IPS-18c (cell line): ENCODE data around the gene SMIM20.
A peak's percentile ranks its signal among the peaks of the same experiment; 100 is the strongest.
"Not testable (repeated sequence)": the region's sequence is repeated elsewhere in the genome, so short reads cannot be mapped to it uniquely, and the experiment has no call there.

Source experiments
- H3K4me3 ChIP-seq: 2 replicates; pipeline ENCODE4 v1.7.0; 2013; ENCODE audit warnings: low read depth, mild to moderate bottlenecking, low read length, moderate library complexity; ENCODE audit not compliant: insufficient read depth
- H3K9me3 ChIP-seq: one replicate; pipeline ENCODE4 v1.6.1; 2013; ENCODE audit warnings: mild to moderate bottlenecking, low read length, moderate library complexity; ENCODE audit not compliant: control insufficient read depth, insufficient read depth

SMIM20 gene

DNA sequence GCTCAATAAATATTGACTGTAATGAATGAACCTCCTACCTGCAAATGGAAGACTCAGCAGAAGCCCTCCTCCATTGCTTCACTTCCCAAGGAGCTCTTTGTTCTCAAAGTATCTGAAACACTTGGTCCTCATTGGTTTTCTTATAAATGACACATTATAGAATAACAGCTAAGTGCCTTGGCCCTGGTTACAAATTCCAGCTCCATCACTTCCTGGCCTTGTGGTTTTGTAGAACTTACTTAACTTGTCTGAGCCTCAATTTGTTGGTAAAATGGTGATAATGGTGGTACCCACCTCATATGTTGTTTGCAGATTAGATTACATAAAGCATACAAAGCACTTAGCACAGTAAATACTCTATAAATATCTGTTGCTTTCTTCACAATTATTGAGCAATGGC, 25.2 kb upstream of the SMIM20 start:
- no peak overlapping the region for H3K4me3 ChIP-seq

DNA sequence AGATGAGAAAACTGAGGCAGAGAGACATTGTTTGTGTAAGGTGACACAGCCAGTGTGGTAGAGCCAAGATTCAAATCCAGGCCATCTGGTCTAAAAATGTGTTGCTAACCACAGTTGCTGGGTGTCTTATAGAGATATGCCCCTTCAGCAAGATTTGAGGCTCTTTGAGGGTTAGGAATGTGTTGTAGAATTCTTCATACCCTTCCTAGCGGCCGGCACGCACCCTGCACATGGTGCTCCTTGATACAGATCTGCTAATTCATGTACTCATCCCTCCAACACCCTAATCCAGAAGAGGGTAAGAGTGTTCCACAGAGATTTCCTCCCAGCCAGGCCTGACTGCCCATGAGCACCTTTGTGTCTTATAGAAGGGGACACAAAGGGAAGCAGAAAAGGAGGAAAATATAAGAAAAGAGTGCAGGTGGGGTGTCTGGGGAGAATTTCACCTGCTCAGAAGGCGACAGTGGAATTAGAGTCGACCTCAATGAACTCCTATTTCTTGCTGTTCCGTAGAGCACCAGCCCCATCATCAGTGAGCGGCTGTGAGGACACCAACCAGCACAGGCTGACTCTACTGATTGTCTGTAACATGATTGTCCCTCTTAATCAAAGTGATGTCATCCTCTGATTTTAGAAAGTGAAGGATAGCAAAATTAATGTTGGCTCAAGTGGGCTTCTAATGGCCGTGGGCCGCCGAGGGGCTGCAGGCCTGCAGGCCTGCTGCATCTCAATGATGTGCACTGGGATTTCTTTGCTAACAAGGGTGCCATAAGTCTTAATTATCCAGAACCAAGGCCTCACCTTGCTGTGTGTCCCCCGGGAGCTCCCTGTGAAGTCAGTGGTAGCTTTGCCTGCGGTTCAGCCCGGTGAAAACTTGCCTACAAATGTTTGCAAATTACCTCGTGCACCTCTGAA, 24.2 kb upstream of the SMIM20 start:
- Histone ChIP-seq H3K4me3 (no peak overlapping the region), H3K9me3 (no peaks in the 10 kb centered on the region)

More for the DNA sequence above, 25.2 kb upstream of the SMIM20 start:
- no peaks in the 10 kb centered on the region for H3K9me3 ChIP-seq

DNA sequence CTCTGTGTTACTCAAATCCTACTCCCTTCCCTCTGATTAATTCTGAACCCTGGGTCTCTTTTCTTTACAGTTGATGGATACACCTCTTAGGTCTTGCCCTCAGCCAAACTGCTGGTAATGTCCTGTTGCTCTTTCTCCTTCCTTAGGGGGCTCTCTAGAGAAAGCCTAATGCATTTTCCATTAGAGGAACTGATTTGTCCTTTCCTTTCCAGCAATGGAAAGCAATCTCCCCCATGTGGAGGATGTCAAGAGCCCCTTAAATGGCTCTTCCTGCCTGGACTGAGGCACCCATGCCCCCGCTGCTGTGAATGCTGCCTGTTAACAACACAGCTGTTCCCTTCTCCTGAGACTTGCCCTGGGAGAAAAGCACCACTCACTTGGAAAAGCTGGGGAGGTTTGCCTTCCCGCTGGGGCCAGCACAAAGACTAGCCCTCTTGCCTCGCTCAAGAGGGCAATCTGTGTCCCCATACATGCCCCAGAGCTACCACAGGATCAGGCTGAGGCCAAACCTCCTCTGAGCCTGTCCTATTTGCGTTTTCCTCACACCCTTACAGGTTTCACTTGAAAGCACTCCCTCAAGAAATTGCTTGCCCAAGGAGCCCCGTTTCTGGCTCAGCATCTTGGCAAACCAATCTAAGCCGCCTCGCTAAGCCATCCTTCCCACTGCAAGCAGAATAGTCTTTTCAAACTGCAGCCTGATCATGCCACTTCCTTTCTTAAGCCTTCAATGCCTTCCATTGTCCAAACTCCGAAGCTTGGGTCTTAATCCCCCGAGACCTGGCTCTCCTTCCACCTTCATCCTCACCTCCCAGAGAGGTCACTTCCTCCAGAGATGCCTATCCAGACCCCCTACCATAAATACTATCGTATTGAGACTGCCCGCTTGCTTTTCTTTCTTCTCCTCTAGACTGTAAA, 23.2 kb upstream of the SMIM20 start:
- no peak overlapping the region for H3K4me3 ChIP-seq
- no peaks in the 10 kb centered on the region for H3K9me3 ChIP-seq

DNA sequence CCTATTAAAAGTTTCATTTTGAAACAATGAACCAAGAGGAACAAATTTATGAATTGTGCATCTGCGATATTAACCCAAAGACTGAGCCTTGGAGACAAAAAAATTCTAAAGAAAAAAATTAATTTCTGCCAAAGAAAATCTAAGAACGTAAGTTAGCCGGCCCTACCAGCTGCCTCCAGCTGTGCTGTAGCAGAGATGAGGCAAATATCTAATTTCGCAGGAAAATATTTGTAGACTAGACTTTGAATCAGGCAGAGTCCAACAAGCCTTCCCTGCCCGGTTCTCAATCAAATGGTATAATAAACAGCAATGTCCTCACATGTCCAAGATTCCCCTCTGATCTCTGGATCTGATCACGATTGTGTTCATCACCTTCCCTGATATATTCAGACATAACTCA, 21.2 kb upstream of the SMIM20 start:
- H3K4me3 ChIP-seq = no peak overlapping the region

DNA sequence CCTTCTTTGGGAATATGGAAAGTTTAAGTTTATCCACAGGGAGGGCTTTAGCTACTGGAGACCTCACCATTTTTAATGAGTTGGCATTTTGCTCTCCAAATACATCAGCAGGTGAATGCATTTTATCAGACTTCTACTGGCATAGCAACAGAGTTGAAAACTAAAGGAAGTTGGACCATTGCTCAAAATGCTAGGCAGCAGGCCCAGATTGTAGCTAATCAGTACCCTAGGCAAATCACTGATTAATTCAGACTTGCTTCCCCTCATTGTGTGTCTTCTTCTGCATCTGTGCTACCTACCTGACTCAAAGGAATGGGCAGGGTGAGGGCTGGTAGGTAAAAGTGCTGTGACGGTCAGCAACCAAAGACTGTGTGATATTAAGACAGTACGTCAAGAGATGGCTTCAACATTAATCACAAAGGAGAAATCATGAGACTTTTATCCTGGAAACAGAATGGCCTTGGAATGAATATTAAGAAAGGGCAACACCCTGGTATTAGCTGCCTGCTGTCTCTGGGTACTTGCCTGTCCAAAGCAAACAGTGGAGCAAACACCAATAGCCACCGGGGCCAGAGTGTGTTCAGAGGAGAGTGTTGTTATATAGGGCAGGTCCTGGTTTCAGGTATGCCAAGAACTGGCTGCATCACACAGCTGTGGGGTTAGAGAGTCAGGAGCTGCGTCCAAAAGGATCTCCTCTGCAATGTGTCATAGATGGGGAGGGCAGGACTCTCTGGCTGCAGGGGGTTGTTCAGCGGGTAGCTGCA, 17.1 kb upstream of the SMIM20 start:
- no peaks in the 10 kb centered on the region for H3K9me3 ChIP-seq
- H3K4me3 ChIP-seq = no peak overlapping the region

More for the DNA sequence above, 21.2 kb upstream of the SMIM20 start:
- no peaks in the 10 kb centered on the region for H3K9me3 ChIP-seq

DNA sequence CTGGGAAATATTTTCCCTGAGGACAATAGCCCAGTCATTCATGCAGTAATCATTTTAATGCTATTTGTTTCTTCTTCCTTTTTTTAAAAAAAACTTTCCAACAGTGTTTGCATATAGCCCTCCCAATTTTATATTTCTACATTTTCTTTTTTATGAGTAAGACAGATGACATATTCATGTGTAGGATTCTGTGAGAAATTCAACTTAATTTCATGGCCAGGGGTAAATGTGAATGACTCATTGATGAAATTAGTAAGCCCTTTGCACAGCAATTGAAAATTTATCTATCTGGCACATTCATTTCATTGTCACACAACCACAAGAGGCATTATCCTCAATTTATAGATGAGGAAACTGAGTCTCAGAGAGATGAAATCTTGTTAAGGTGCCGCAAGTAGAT, 13.7 kb upstream of the SMIM20 start:
- no peaks in the 10 kb centered on the region for H3K9me3 ChIP-seq
- H3K4me3 ChIP-seq = no peak overlapping the region

DNA sequence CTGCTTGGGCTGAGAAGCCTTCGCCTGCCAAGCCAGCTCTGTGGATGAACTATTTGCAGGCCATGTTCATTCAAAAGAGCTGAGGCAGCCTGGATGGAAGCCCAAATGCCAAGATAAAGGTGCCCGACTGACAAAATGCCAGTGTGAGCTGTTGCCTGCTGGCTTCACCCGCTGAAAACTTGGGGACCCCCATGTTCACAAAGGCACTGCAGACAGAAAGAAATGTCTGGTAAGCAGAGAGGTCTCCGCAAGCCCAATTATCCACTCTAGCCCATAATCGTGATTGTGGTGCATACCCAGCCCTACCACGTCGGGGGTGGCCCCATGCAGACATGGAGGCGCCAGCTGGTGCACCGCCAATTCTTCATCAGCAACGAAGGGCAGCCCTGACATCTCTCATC, 13.0 kb upstream of the SMIM20 start:
- H3K9me3 ChIP-seq = no peaks in the 10 kb centered on the region

DNA sequence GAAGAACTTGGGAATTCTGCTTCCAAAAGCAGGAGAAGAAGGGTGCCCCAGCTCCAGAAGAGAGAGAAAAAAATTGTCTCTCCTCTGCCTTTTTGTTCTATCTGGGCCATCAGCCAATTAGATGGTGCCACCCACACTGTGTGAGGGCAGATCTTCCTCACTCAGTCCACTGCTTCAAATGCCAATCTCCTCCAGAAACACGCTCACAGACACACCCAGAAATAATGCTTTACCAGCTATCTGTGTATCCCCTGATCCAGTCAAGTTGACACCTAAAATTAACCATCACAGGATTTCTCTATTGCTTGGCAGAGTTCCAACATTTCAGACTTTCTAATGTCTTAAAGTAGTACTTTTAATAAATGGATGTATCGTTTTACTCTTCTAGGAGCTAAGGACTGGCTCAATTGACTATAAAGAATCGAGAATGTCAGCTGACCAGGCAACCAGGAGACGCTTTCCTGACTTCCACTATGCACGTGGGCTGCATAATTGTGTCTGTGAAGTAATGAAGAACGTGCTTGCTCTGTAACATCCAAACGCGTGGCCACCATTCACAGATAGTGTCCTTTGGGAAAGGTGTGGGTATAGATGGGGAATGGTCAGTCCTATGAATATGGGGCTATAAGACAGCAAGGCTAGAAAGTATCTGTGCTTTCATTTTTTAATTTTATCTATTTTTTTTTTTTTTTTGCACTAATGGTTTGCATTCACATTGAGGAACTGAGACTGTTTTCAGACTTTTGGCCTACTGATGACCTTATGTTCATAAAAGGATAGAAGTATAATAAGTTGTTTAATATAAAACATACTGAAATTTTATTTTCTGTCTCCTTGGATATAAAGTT, 9.9 kb upstream of the SMIM20 start:
- Histone ChIP-seq H3K9me3 (peaks cover 3% of the 10 kb centered on the region), H3K4me3 (no peak overlapping the region)

More for the DNA sequence above, 13.0 kb upstream of the SMIM20 start:
- no peak overlapping the region for H3K4me3 ChIP-seq

DNA sequence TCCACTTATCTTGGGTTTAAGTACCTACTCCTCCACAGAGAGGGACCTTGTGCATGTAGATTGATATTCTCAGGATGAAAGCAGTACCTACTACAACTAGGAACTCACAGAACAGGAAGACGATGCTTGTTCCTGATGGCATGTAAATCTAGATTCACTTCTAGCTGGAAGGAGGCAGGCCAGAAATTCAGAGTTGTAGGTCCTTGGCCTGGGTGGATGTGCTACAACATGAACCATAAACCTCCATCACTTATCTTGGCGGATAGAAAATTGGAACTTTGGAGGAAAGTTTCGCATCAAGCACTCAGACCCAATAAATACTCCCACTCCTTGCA, 9.3 kb upstream of the SMIM20 start:
- H3K4me3 ChIP-seq = no peak overlapping the region
- peaks cover 3% of the 10 kb centered on the region for H3K9me3 ChIP-seq

DNA sequence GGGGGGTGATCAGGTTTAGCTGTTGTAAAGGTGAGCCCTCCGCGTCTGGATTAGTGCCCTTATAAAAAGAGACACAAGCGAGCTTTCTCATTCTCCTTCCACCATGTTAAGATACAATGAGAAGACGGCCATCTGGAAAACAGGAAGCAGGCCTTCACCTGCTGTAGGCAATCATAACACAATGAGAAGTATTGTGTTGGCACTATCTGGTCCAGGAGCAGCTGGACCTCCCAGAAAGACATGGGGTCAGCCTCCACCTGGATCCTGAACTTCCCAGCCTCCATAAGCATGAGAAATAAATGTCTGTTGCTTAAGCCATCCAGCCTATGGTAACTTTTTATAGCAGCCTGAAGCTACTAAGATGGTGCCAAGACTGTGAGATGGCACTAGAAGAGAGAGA, 8.6 kb upstream of the SMIM20 start:
- H3K4me3 ChIP-seq = no peak overlapping the region
- H3K9me3 ChIP-seq = peaks cover 3% of the 10 kb centered on the region

DNA sequence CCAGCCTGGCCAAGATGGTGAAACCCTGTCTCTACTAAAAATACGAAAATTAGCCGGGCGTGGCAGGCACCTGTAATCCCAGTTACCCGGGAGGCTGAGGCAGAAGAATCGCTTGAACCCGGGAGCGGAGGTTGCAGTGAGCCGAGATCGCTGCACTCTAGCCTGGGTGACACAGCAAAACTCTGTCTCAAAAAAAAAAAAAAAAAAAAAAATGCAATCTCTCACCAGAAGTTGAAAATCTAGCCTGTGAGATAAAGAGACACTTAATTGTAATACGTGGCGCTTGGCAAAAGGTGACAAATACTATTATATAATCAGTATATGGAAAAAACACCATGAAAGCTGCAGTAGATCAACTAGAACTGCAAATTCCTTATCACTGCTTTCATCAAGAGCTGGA, 7.9 kb upstream of the SMIM20 start:
- H3K9me3 ChIP-seq = not testable (repeated sequence)

DNA sequence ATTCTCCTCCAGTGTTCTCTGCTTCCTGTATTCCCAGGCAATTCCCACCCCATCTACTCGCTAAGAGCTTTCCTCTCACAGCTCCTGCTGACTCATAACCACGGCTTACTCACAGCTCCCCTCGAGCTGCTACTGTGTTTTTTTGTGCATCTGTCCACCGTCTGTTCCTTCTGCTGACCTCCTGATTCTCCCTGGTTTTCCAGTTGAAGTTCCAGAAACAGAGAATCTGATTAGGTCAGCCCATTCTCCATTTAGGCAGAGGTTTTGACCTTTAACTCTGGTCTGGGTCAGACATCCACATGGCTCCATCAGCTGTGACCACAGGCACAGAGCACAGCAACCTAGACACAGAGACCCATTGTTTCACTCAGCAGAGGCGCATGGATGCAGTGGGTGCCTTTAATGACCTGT, 5.5 kb upstream of the SMIM20 start:
- Histone ChIP-seq H3K9me3 (peaks cover 3% of the 10 kb centered on the region), H3K4me3 (no peak overlapping the region)

More for the DNA sequence above, 7.9 kb upstream of the SMIM20 start:
- not testable (repeated sequence) for H3K4me3 ChIP-seq

DNA sequence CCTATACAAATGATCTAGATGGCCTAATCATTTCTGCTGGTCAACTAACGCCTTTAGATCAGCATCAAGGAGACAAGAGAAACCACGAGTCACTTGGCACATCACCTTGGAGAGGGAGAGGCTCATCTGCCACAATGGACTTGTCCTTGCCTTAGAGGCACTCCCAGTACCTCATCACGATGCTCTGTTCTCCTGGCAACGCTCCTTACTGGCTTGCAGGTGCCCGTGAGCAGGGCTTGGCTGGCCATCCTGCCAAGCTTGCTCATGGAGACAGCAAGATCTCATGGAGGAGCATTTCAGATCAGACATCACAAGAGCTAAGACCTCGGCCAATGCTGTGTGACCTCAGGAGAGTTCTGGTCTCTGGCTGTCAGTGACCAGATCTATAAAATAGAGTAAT, 2.7 kb upstream of the SMIM20 start:
- Histone ChIP-seq H3K9me3 (peaks cover 3% of the 10 kb centered on the region), H3K4me3 (no peak overlapping the region)

DNA sequence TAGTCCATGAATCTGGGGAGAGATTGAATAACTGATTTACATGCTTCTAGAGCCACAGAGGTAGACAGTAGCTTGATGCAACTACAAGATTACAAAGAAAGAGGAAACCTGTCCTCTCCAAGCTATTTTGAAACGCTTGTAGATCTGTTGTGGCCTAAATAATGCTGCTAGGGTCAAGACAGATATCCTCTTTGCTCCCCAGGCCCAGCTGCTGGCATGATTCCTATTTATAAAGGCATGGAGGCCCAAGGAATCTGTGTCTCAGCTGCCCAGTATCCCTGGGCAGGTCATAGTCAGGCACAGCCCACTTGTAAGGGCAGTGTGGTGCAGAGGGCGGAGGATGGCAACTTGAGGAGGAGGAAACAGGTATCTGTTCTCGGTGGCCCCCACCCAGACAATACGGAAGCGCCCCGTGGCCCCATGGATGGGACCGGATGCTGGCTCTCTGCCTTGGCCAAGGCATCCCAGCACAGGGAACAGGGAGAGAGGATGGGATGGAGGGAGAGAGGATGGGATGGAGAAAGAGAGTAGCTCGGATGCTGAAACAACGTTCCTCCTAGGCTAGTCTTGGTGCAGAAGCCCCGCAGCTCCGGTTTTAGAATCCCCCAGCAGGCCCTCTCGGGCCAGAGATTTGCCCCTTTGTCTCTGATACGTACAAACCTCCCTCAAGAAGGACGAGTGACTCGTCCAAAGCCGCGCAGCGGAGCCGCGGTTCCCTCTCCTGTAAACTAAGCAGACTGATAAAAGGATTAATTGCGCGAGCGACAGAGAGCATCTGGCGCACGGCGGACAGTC, 767 bp upstream of the SMIM20 start:
- H3K4me3 ChIP-seq = peak overlapping the region; percentile 75
- peaks cover 3% of the 10 kb centered on the region for H3K9me3 ChIP-seq

DNA sequence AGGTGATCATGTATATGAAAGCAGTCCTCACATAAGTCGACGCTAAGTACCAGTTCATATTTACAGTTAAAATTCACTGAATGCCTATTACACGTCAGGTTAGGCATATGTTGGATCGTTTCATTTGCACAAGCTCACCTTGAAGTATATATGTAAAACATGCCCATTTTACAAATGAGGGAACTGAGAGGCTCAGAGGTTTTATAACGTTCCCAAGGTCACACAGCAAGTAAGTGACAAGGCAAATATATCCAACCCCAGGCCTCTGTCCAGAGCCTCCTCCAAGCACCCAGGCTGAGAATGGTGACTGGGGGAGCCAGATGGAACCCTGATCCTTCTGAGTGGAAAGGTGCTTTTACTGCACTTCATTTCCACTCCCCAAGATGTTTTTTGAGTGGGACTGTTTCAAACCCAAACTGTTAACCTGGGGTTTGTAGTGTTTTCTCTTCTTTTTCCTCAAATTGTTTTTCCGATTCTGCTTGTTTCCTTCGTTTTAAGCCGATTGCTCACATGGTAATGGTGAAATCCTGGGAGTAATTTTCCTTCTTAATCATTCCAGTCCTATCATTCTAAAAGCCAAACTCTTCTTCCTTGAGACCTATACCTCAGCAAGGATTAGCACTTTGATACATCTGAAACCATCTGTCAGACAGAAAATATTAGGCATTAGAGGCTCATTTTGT, 791 bp downstream of the SMIM20 start:
- H3K4me3 ChIP-seq = peak overlapping the region; percentile 44
- no peaks in the 10 kb centered on the region for H3K9me3 ChIP-seq
